Transverse colon (tissue), 3 donors: ENCODE measurements around the gene MORN4.

Experiments used
- POLR2A ChIP-seq: fragments of 450-650 bp; IDR thresholded peaks from one replicate; pipeline ENCODE4 v1.6.1; 2016; ENCODE audit warnings: antibody characterized with exemption, mild to moderate bottlenecking, moderate library complexity
- TF ChIP-seq, protein P1 (sequence below), 5 experiments: fragments of 200-600 bp in 3 of 5; fragments of 450-650 bp in 2 of 5; sonication (generic) in 3 of 5; IDR thresholded peaks; 1 replicate in 2 of 5; 2 replicates in 3 of 5; pipeline ENCODE4 v1.5.1; 2016 to 2017; ENCODE audit warnings: antibody characterized with exemption in 5 of 5, inconsistent platforms in 3 of 5, mild to moderate bottlenecking in 2 of 5, moderate library complexity in 1 of 5

DNA sequence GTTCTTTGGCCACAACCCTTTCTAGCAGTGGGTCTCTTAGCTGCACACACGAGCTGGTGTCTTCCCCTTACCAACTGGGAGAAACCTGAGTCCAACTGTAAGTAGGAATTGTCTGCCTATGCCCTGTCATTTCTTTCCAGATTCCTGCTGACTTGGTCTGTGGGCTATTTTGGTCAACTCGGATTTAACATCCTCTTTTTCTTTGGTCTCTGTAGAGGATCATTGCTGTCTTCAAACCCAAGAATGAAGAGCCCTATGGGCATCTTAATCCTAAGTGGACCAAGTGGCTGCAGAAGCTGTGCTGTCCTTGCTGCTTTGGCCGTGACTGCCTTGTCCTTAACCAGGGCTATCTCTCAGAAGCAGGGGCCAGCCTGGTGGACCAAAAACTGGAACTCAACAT is 17.4 kb upstream of the MORN4 start:
- TF ChIP-seq, protein P1, sequence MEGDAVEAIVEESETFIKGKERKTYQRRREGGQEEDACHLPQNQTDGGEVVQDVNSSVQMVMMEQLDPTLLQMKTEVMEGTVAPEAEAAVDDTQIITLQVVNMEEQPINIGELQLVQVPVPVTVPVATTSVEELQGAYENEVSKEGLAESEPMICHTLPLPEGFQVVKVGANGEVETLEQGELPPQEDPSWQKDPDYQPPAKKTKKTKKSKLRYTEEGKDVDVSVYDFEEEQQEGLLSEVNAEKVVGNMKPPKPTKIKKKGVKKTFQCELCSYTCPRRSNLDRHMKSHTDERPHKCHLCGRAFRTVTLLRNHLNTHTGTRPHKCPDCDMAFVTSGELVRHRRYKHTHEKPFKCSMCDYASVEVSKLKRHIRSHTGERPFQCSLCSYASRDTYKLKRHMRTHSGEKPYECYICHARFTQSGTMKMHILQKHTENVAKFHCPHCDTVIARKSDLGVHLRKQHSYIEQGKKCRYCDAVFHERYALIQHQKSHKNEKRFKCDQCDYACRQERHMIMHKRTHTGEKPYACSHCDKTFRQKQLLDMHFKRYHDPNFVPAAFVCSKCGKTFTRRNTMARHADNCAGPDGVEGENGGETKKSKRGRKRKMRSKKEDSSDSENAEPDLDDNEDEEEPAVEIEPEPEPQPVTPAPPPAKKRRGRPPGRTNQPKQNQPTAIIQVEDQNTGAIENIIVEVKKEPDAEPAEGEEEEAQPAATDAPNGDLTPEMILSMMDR (IDR thresholded peaks at IDR 0.05), result no peak
- TF ChIP-seq POLR2A, result no peak
